GM18498 (cell line): ENCODE results near the gene C19orf12.

Source experiments
- ATAC-seq: cut with Tn5 transposase; IDR thresholded peaks from one replicate; pipeline ENCODE4 v1.9.1; 2021; ENCODE audit warnings: mild to moderate bottlenecking, moderate library complexity; ENCODE audit not compliant: unreplicated experiment

Gene C19orf12

DNA sequence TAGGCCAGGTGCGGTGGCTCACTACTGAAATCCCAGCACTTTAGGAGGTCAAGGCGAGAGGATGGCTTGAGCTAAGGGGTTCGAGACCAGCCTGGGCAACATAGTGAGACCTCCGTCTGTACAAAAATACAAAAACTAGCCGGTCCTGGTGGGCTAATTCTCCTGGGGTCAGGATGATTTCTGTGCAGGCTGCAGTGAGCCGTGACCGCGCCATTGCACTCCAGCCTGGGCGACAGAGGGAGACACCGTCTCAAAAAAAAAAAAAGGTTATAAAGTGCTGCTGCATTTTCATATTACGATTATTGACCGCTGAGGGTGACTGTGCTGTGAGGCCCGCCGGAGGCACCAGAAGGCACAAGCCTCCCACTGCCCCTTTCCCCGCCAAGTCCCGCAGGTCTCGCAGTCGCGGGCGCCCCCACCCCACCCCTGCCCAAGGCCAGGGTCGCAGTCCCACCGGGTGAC is 50.3 kb downstream of the C19orf12 start:
- no peak for ATAC-seq

DNA sequence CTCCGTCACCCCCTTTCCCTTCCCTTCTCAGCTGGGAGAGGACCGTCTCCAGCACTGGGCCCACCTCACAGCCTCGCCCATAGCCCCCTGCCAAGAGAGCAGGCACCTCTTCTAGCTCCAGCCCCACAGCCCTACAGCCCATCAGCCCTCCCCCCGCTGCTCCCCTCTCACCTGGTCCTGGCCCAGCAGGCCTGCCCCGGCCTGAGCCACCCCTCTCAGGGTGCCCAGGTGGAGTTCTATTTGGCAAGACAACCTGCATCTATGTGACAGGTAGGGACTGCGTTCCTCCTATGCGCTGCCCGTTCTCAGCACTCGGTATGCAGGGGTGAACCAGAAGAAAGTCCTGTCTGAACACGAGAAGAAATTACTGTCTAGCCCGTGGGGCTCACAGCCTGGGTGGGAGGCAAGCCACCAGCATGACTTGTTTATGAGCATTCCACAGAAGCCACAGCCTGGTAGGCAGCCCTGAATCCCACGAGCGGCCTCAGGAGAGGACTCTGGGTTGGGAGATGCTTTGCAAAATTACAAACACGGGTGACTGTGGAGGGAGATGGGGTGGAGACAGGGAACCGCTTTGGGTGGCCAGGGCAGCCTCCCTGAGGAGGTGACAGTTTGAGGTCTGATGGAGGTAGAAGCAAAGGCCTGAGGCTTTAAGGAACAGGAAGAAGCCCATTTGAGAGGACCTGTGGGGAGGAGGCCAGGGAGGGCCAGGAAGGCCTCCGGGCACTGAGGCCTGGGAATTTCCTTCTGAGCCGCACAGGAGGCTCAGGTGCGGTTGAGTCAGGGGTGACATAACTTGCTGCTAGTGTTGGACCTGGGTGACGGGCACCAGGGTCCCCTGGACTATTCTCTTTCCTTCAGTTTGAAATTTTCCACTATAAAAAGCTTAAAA is 51.0 kb downstream of the C19orf12 start:
- no peak for ATAC-seq

DNA sequence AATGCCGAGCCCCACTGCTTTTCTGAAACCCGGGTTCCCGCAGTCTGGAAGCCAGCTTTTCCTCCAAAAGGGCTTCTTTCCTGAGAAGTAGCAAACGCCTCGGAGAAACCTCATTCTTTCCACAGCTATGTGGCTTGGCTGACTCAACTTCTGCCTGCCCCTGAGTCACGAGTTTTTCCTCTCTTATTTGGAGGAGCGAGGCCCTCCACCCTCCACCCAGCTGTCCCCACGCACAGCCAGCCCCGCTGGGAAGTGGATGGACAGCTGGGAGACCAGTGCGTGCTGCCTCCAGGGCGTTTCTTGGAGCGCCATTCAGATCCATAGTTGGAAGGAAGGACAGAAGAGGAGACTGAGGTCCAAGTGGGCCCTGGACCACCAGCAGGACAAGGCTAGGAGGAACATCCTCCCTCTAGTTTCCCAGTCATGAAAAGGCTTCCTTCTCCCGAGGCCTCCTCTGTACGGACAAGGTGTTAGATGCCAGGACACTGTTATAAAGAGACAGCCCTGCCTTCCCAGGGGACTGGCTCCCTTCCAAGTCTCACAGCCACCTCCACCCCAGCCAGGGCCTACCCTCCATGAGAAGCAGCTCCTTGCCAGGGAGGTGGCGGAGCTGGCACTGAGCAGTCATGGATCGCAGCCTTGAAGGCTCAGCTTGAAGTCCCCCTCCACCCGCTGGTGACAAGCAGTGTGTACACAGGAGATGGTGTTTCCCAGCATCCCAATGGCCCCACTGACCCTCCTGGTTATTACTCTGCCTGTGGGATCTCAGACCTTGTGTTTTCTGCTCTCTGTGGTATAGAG is 52.3 kb downstream of the C19orf12 start:
- ATAC-seq, result no peak

DNA sequence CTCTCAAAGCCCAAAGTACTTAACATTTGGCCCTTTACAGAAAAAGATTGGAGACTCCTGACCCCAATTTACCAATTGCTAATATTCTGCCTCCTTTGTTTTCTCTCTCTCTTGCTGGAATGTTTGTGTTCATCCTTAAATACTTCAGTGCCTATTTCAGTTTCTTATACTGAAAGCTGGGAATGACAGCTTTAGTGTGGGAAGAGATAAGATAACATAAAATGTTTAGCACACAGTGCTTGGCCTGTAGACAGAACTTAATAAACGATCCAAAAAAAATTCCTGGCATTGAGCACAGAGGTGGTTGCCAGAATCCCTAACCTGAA is 52.8 kb downstream of the C19orf12 start:
- no peak for ATAC-seq

DNA sequence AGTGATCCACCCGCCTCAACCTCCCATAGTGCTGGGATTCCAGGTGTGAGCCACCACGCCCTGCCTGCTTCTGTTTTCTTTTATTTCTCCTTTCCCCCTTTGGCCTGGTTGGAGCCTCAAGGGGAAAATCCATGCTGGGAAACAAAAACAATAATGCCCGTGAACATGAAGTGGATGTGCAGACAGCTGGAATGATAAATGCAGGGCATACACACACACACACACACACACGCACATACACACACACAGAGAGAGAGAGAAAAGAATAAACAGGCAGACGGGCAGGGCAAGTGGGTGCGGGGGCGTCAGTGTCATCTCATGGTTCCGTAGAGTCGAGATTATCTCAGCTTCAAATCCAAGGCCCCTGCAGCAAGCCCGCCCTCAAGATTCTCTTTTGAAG is 54.2 kb downstream of the C19orf12 start:
- no peak for ATAC-seq

DNA sequence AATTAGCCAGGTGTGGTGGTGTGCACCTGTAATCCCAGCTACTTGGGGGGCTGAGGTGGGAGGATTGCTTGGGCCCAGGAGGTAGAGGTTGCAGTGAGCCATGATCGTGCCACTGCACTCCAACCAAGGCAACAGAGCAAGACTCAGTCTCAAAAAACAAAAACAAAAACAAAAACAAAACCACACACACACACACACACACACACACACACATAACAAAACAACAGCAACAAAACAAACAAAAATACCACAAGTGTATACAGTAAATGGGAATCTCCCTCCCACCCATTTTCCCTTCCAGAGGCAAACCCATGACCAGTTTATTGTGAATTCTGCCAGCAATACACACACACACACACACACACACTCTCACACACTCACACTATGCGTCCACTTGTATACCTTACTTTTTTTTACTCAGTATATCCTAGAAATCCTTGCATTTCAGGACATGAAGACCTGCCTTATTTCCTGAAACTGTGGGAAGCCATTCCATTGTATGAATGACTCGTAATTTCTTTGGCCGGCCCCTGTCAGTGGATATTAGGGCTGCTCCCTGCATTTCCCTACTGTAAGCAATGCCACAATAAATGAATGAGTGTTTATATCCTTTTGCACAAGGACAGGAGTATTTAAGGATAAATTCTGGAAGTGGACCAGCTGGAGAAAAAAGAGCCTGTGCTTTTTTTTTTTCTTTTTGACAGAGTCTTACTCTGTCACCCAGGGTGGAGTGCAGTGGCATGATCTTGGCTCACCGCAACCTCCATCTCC is 56.7 kb downstream of the C19orf12 start:
- no peak for ATAC-seq

DNA sequence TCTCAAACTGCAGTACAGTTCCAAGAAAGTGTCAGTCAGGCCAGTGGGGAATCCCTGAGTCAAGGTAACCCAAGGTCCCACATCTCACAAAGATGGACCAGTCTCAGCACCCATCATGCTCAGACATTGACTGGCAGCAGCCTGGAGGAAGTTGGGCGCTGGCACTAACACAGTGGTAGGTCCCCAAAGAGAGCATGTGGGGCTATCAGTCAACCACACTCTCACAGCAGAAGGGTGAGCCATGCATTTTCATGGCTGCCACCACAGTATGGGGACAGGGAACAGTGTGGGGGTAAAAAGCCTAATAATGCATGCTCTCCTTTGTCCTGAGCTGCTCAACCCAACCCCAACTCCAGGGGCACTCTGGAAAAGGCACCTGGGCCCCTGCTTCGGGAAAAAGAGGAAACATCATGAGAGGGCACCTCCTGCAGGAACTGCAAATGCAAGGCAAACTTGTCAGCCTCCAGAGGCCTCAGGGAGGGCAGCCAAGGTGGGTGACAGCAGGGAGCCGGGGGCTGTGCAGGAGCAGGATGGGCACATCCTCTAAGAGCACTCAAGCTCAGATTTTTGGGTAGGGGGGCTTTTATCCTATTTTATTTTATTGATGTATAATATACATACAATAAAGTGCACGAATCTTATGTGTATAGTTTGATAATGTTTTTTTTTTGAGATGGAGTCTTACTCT is 59.3 kb downstream of the C19orf12 start:
- no peak for ATAC-seq

DNA sequence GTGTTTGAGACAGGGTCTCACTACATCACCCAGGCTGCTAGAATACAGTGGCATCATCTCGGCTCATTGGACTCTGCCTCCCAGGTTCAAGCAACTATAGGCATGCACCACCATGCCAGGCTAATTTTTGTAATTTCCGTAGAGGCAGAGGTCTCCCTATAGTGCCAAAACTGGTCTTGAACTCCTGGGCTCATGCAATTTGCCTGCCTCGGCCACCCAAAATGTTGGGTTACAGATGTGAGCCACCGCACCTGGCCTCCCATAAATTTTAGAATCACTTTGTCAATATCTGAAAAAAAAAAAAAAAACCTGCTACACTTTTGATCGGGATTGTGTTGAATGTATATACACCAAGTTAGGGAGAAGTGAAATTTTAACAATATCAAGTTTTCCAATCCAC is 61.7 kb downstream of the C19orf12 start:
- ATAC-seq, result no peak

DNA sequence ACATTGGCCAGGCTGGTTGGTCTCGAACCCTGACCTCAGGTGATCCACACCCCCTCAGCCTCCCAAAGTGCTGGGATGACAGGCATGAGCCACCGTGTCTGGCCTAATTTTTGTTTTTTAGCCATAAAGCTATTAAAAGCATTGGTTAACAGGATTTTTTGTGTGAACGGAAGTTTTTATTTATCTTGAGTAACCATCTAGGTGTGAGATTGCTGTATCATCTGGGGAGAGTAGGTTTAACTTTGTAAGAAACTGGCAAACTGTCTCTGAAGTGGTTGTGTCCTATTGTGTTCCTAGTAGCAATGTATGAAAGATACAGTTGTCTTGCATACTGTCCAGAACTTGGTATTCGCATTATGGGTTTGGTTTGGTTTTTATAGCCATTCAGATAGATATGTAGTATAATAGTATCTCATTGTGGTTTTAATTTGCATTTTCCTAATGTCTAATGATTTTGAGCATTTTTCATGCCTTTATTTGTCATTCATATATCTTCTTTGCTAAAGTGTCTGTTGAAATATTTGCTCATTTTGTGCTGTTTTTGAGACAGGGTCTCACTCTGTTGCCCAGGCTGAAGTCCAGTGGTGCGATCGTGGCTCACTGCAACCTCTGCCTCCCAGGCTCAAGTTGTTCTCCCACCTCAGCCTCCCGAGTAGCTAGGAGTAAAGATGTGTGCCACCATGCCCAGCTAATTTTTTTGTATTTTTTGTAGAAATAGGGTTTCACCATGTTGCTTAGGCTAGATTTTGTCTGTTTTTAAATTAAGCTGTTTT is 63.3 kb downstream of the C19orf12 start:
- ATAC-seq, result no peak

DNA sequence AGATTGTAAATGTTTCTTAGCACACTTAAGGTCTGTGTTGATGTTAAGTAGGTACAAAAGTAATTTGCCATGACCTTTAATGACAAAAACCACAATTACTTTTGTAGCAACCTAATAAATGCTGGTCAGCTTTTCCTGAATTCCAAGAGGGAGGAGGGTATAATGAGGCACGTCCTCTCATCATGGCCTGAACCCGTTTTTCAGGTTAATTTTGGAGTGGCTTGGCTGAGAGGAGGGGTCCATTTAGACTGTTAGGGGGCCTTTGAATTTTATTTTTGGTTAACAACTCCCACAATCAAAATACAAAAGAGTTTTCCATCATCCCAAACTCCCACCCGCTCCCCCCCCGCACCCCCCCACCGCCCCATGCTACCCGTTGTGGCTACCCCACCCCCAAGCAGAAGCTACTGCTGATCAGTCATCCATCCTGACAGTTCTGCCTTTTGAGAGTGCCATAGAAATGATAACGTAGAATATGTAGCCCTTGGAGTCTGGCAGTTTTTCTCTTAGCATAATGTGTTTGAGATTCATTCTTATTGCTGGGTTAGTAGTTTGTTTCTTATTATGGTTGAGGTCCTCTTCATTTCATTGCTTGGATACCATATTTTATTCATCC is 64.2 kb downstream of the C19orf12 start:
- no peak for ATAC-seq
